HepG2 (cell line): ENCODE data around the gene PUM1. TPM values are rescaled to one million over a fixed set of nuclear protein-coding genes. Genes with fewer than 3 reads are reported as not detected.
A peak's percentile ranks its signal among the peaks of the same experiment; 100 is the strongest.

Experiments
- ARHGAP35 ChIP-seq: sonication (generic); formaldehyde crosslinking; IDR thresholded peaks from 2 replicates; pipeline ENCODE4 v1.9.0; 2022; ENCODE audit warnings: mild to moderate bottlenecking, inconsistent platforms, moderate library complexity, missing genetic modification reagents, borderline replicate concordance
- ARNTL ChIP-seq: sonication (generic); formaldehyde crosslinking; IDR thresholded peaks from 2 replicates; pipeline ENCODE4 v1.4.0; 2020; ENCODE audit warnings: mild to moderate bottlenecking, missing genetic modification reagents
- HOXD1 ChIP-seq: sonication (generic); formaldehyde crosslinking; IDR thresholded peaks from 2 replicates; pipeline ENCODE4 v1.5.0; 2020; ENCODE audit warnings: missing genetic modification reagents
- IRF9 ChIP-seq: sonication (generic); formaldehyde crosslinking; IDR thresholded peaks from 2 replicates; pipeline ENCODE4 v1.8.0; 2022; ENCODE audit warnings: missing genetic modification reagents, mild to moderate bottlenecking, borderline replicate concordance
- KAT7 ChIP-seq: IDR thresholded peaks from 2 replicates; pipeline ENCODE4 v1.6.1; 2018; ENCODE audit warnings: borderline replicate concordance, missing compliant biosample characterization
- LRRFIP1 ChIP-seq: sonication (generic); formaldehyde crosslinking; conservative IDR thresholded peaks from 2 replicates; pipeline ENCODE4 v1.4.0; 2020; ENCODE audit warnings: missing genetic modification reagents
- PHF21A ChIP-seq: sonication (generic); formaldehyde crosslinking; IDR thresholded peaks from 2 replicates; pipeline ENCODE4 v1.5.0; 2020; ENCODE audit warnings: mild to moderate bottlenecking, missing genetic modification reagents
- RXRB ChIP-seq: IDR thresholded peaks from 2 replicates; pipeline ENCODE4 v1.6.1; 2016; ENCODE audit warnings: borderline replicate concordance, missing genetic modification reagents, missing compliant biosample characterization
- SRY ChIP-seq: sonication (generic); formaldehyde crosslinking; IDR thresholded peaks from 2 replicates; pipeline ENCODE4 v1.8.0; 2022; ENCODE audit warnings: mild to moderate bottlenecking, missing genetic modification reagents
- THAP8 ChIP-seq: sonication (generic); formaldehyde crosslinking; IDR thresholded peaks from 2 replicates; pipeline ENCODE4 v1.5.1; 2020; ENCODE audit warnings: missing genetic modification reagents, mild to moderate bottlenecking, borderline replicate concordance
- TOE1 ChIP-seq: sonication (generic); formaldehyde crosslinking; IDR thresholded peaks from 2 replicates; pipeline ENCODE4 v1.4.0; 2020; ENCODE audit warnings: mild to moderate bottlenecking, missing genetic modification reagents
- ZBTB1 ChIP-seq: sonication (generic); formaldehyde crosslinking; IDR thresholded peaks from 2 replicates; pipeline ENCODE4 v1.4.0; 2020; ENCODE audit warnings: missing genetic modification reagents, borderline replicate concordance
- ZNF138 ChIP-seq: sonication (generic); formaldehyde crosslinking; IDR thresholded peaks from 2 replicates; pipeline ENCODE4 v1.5.0; 2020; ENCODE audit warnings: mild to moderate bottlenecking, low read depth, missing genetic modification reagents
- ZNF549 ChIP-seq: sonication (generic); formaldehyde crosslinking; IDR thresholded peaks from 2 replicates; pipeline ENCODE4 v1.5.0; 2020; ENCODE audit warnings: missing genetic modification reagents
- ZSCAN29 ChIP-seq: sonication (generic); formaldehyde crosslinking; conservative IDR thresholded peaks from 2 replicates; pipeline ENCODE4 v1.4.0; 2020; ENCODE audit warnings: mild to moderate bottlenecking, missing genetic modification reagents
- polyA plus RNA-seq, 8 experiments: library from polyadenylated mRNA; depleted of rRNA in 3 of 8; stranded (reverse) in 7 of 8; unstranded in 1 of 8; fragments of >200 nt; fragmentation: Illumina TruSeq in 4 of 8; extraction: Trizol in 4 of 8; gene quantifications; 2 replicates each; pipeline versions ENCODE4 v1.2.1 to v1.2.3, GENCODE V29; 2011 to 2016; ENCODE audit warnings: low read depth in 4 of 8, missing spikeins in 1 of 8, mixed read lengths in 1 of 8; ENCODE audit not compliant: insufficient read depth in 1 of 8
- total RNA-seq, 5 experiments: library from RNA; depleted of rRNA; stranded (reverse); fragments of >200 nt; fragmentation: Illumina TruSeq; extraction: Trizol; gene quantifications; 2 replicates each; pipeline ENCODE4 v1.2.3, GENCODE V29; 2016; ENCODE audit warnings: low read depth in 1 of 5
- TF ChIP-seq, protein P1 (sequence below): sonication (generic); formaldehyde crosslinking; IDR thresholded peaks from 2 replicates; pipeline ENCODE4 v1.5.0; 2020; ENCODE audit warnings: missing genetic modification reagents
- TF ChIP-seq, protein P2 (sequence below): sonication (generic); formaldehyde crosslinking; IDR thresholded peaks from 2 replicates; pipeline ENCODE4 v1.4.0; 2020; ENCODE audit warnings: missing genetic modification reagents, borderline replicate concordance

PUM1 gene
- total and polyA plus RNA-seq, 2 of the 13 experiments (the other 11 are each of a cell fraction or from before 2014, with no cell fraction given) = 64.7 to 91.0 TPM

DNA sequence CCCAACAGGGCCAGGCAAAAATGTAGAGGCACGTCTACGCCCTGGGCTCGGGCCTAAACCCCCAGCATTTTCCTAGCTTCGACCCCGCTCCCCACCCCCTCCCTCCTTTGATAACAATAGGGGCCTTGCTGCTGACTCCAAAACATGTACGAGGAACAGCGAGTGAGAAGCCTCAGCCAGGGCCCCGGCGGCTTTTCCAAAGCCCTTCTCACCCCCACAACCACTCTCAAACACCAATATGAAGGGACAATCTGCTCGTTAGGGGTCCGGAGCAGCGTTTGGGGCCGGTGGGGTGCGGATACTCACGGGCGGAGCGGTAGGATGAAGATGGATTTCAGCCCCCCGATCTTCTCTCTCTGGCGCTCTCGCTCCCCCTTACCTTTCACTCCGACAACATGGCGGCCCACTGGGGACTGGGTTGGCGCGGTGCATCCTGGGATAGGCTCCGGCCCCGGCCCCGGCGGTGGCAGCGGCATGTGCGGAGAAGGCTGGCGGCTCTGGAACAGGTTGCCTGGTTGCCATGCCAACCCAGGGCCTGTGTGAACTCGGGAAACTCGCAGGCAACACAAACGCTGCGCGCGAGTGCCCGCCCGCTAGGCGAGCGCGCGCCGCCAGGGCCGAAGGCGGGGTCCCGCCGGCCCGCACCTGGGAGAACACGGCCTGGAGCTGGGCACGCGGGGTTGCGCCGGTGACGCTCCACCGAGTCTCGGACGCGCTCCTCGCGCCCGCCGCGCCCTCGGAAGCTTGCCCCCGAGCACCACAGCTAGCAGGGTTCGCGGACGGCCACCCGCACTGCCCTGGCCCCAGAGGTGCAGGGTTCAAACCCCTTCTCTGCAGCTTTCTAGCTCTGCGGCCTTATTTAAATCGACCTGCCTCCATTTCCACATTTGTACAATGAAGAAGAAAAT is at the start of gene PUM1 (continued):
- peak; percentile 62; the same call in 1 of the 2 replicates for TF ChIP-seq HOXD1
- no peak; the same call in 1 of the 2 replicates for TF ChIP-seq KAT7 (CRISPR knock-in tag)
- TF ChIP-seq ARNTL (CRISPR knock-in tag) = peak; percentile 76
- TF ChIP-seq ARHGAP35 (CRISPR knock-in tag) = no peak; the same call in 1 of the 2 replicates
- TF ChIP-seq ZSCAN29 = peak; percentile 65; the same call in 1 of the 2 replicates
- TF ChIP-seq THAP8 = no peak
- TF ChIP-seq SRY (CRISPR knock-in tag) = no peak; the same call in 1 of the 2 replicates
- no peak for TF ChIP-seq LRRFIP1 (CRISPR knock-in tag)
- no peak for TF ChIP-seq TOE1 (CRISPR knock-in tag)
- no peak for TF ChIP-seq ZBTB1 (CRISPR knock-in tag)
- TF ChIP-seq ZNF138 (CRISPR knock-in tag) = 0 out of 2 replicates have a peak, but pooled peaks have one; percentile 44
- TF ChIP-seq, protein P1, sequence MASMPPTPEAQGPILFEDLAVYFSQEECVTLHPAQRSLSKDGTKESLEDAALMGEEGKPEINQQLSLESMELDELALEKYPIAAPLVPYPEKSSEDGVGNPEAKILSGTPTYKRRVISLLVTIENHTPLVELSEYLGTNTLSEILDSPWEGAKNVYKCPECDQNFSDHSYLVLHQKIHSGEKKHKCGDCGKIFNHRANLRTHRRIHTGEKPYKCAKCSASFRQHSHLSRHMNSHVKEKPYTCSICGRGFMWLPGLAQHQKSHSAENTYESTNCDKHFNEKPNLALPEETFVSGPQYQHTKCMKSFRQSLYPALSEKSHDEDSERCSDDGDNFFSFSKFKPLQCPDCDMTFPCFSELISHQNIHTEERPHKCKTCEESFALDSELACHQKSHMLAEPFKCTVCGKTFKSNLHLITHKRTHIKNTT (CRISPR knock-in tag) = no peak
- peak; percentile 38; the same call in 1 of the 2 replicates for TF ChIP-seq PHF21A
- TF ChIP-seq IRF9 (CRISPR knock-in tag) = no peak
- TF ChIP-seq ZNF549 (CRISPR knock-in tag) = no peak
- TF ChIP-seq, protein P2, sequence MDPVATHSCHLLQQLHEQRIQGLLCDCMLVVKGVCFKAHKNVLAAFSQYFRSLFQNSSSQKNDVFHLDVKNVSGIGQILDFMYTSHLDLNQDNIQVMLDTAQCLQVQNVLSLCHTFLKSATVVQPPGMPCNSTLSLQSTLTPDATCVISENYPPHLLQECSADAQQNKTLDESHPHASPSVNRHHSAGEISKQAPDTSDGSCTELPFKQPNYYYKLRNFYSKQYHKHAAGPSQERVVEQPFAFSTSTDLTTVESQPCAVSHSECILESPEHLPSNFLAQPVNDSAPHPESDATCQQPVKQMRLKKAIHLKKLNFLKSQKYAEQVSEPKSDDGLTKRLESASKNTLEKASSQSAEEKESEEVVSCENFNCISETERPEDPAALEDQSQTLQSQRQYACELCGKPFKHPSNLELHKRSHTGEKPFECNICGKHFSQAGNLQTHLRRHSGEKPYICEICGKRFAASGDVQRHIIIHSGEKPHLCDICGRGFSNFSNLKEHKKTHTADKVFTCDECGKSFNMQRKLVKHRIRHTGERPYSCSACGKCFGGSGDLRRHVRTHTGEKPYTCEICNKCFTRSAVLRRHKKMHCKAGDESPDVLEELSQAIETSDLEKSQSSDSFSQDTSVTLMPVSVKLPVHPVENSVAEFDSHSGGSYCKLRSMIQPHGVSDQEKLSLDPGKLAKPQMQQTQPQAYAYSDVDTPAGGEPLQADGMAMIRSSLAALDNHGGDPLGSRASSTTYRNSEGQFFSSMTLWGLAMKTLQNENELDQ (CRISPR knock-in tag) = no peak
- TF ChIP-seq RXRB (CRISPR knock-in tag) = no peak; the same call in 1 of the 2 replicates
